ENCODE data around the gene SUPT7L.
"Not testable (repeated sequence)": the region's sequence is repeated elsewhere in the genome, so short reads cannot be mapped to it uniquely, and the experiment has no call there.

The SUPT7L gene

GRCh38 chr2:27685006-27685405 lies 21.6 kb upstream of the SUPT7L start:
- not testable (repeated sequence) for DNase-seq (ENCODE audit: low read depth)

GRCh38 chr2:27683390-27684071 lies 20.1 kb upstream of the SUPT7L start:
- peak; percentile 81 for DNase-seq (ENCODE audit: low read depth)

- not testable (repeated sequence) for DNase-seq (ENCODE audit: low read depth)
Observed at GRCh38 chr2:27682334-27682771, 18.9 kb upstream of the SUPT7L start.

GRCh38 chr2:27681841-27682240 lies 18.4 kb upstream of the SUPT7L start:
- DNase-seq (ENCODE audit: low read depth): no peak

GRCh38 chr2:27680571-27680970 lies 17.2 kb upstream of the SUPT7L start:
- no peak for DNase-seq (ENCODE audit: low read depth)

GRCh38 chr2:27672723-27673486 lies 9.5 kb upstream of the SUPT7L start:
- no peak for DNase-seq (ENCODE audit: low read depth)

- DNase-seq (ENCODE audit: low read depth): no peak
Observed at GRCh38 chr2:27671235-27671634, 7.8 kb upstream of the SUPT7L start.

GRCh38 chr2:27667446-27667845 lies 4.0 kb upstream of the SUPT7L start:
- DNase-seq (ENCODE audit: low read depth): no peak

- no peak for DNase-seq (ENCODE audit: low read depth)
Observed at GRCh38 chr2:27664622-27665363, 1.4 kb upstream of the SUPT7L start.

GRCh38 chr2:27664154-27664574 lies 750 bp upstream of the SUPT7L start:
- DNase-seq (ENCODE audit: low read depth): peak; percentile 3

- DNase-seq (ENCODE audit: low read depth): no peak
Observed at GRCh38 chr2:27661371-27661770, 2.0 kb downstream of the SUPT7L start.

- DNase-seq (ENCODE audit: low read depth): no peak
Observed at GRCh38 chr2:27655155-27655951, 8.1 kb downstream of the SUPT7L start.

- no peak for DNase-seq (ENCODE audit: low read depth)
Observed at GRCh38 chr2:27653397-27653796, 10.0 kb downstream of the SUPT7L start.

GRCh38 chr2:27652790-27653189 lies 10.6 kb downstream of the SUPT7L start:
- no peak for DNase-seq (ENCODE audit: low read depth)

GRCh38 chr2:27652341-27652740 lies 11.1 kb downstream of the SUPT7L start:
- no peak for DNase-seq (ENCODE audit: low read depth)

GRCh38 chr2:27651056-27651455 lies 12.4 kb downstream of the SUPT7L start:
- DNase-seq (ENCODE audit: low read depth): no peak

- DNase-seq (ENCODE audit: low read depth): no peak
Observed at GRCh38 chr2:27647737-27648136, 15.7 kb downstream of the SUPT7L start.

GRCh38 chr2:27647289-27647688 lies 16.1 kb downstream of the SUPT7L start:
- DNase-seq (ENCODE audit: low read depth): no peak

GRCh38 chr2:27645197-27645596 lies 18.2 kb downstream of the SUPT7L start:
- DNase-seq (ENCODE audit: low read depth): no peak

GRCh38 chr2:27640722-27641245 lies 22.6 kb downstream of the SUPT7L start:
- DNase-seq (ENCODE audit: low read depth): no peak

- no peak for DNase-seq (ENCODE audit: low read depth)
Observed at GRCh38 chr2:27638709-27639108, 24.7 kb downstream of the SUPT7L start.
